Measurements from ENCODE around the gene UBE2G1.
A peak's percentile ranks its signal among the peaks of the same experiment; 100 is the strongest.
"Not testable (repeated sequence)": the region's sequence is repeated elsewhere in the genome, so short reads cannot be mapped to it uniquely, and the experiment has no call there.

UBE2G1 gene, protein sequence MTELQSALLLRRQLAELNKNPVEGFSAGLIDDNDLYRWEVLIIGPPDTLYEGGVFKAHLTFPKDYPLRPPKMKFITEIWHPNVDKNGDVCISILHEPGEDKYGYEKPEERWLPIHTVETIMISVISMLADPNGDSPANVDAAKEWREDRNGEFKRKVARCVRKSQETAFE

DNA sequence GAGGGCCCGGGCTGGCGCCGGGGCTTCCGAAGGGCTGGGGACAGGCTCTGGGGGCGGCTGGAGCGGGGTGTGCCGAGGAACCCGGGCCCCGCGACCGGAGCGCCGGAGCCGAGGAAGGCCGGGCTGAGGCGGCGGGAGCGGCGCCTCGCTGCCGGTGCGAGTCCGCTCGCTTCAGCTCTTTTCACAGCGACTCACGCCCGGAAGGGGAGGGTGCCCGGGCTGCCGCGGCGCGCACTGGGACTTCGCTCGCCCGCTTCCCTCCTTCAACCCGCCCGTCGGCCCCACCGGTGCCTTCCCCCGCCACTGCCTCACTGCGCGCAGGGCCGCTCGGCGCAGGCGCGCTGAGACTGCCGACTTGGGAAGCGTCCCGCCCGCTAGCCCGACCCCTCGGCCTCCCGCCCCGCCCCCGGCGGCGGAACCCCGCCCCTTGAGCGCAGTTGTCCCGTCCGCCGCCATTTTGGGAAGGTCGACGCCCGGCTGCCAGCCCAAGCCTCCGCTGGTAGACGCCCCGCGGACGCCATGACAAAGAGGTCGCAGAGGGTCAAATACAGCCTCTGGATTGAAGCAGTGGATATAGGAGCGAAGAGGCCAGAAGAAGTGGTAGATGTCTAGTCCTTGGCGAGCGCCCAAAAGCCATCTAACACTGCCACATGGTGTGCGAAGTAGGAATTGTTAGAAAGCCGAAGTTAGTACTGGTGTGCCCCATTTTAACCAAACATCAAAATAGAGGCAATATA, at the start of gene UBE2G1:
Gene UBE2G1, minus strand, starts transcription at position 349 of the 737 bp plus-strand sequence. CDS start 359 bp downstream, outside the sequence.
- peak; percentile 99 for DNase-seq

- DNase-seq: peak; percentile 89
Measured at GRCh38 chr17:4412933-4413831, 46.7 kb upstream of the UBE2G1 start.

GRCh38 chr17:4411201-4411600, 44.7 kb upstream of the UBE2G1 start:
- no peak for DNase-seq

DNA sequence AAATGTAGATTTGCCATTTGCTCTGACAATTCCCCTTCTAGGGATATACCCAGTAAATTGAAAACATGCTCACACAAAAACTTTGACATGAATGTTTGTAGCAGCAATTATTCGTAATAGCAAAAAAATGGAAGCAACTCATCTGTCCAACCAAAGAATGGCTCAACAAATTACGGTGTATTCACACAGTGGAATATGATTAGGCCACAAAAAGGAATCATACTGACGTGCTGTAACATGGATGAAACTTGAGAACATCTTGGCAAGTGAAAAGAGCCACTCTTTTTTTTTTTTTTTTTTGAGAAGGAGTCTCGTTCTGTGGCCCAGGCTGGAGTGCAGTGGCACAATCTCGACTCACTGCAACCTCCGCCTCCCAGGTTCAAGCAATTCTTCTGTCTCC, 43.2 kb upstream of the UBE2G1 start:
- no peak for DNase-seq

- no peak for DNase-seq
Measured at GRCh38 chr17:4407851-4408250, 41.4 kb upstream of the UBE2G1 start.

- DNase-seq: no peak
Measured at GRCh38 chr17:4407216-4407615, 40.7 kb upstream of the UBE2G1 start.

- DNase-seq: no peak
Measured at GRCh38 chr17:4406386-4406785, 39.9 kb upstream of the UBE2G1 start.

GRCh38 chr17:4405699-4406098, 39.2 kb upstream of the UBE2G1 start:
- no peak for DNase-seq

GRCh38 chr17:4405038-4405669, 38.7 kb upstream of the UBE2G1 start:
- no peak for DNase-seq

DNA sequence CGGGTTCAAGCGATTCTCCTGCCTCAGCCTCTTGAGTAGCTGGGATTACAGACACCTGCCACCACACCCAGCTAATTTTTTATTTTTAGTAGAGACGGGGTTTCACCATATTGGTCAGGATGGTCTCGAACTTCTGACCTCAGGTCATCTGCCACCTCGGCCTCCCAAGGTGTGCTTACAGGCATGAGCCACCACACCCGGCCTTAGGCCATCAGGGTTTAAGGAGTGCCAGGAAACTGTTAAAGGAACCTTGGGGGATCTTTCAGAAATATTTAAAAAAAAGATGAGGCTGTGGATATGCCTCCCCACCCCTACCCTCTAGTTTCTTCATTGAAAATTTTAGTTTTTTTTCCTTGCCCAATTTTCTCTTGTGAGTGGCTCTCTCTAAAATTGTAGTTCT, 31.4 kb upstream of the UBE2G1 start:
- DNase-seq: no peak

- DNase-seq: no peak
Measured at GRCh38 chr17:4395111-4395478, 28.6 kb upstream of the UBE2G1 start.

GRCh38 chr17:4394208-4395110, 28.0 kb upstream of the UBE2G1 start:
- DNase-seq: no peak

GRCh38 chr17:4393806-4394205, 27.3 kb upstream of the UBE2G1 start:
- no peak for DNase-seq

- no peak for DNase-seq
Measured at GRCh38 chr17:4389079-4389478, 22.6 kb upstream of the UBE2G1 start.

DNA sequence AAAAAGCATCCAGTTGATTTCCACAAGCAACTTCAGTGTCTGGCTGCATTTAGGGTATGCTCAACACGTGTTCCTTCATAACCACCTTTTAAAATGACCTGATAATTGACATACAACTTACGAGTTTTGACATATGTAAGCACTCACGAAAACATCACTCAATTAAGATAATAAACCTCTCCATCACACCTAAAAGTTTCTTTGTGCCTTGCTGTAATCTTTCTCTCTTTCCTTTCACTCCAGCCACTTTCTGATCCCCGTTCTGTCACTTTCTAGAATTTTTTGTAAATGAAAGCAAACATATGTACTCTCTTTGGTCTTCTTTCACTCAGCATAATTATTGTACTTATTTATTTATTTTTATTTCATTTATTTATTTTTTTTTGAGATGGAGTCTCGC, 20.7 kb upstream of the UBE2G1 start:
- no peak for DNase-seq

GRCh38 chr17:4386406-4386805, 19.9 kb upstream of the UBE2G1 start:
- DNase-seq: no peak

DNA sequence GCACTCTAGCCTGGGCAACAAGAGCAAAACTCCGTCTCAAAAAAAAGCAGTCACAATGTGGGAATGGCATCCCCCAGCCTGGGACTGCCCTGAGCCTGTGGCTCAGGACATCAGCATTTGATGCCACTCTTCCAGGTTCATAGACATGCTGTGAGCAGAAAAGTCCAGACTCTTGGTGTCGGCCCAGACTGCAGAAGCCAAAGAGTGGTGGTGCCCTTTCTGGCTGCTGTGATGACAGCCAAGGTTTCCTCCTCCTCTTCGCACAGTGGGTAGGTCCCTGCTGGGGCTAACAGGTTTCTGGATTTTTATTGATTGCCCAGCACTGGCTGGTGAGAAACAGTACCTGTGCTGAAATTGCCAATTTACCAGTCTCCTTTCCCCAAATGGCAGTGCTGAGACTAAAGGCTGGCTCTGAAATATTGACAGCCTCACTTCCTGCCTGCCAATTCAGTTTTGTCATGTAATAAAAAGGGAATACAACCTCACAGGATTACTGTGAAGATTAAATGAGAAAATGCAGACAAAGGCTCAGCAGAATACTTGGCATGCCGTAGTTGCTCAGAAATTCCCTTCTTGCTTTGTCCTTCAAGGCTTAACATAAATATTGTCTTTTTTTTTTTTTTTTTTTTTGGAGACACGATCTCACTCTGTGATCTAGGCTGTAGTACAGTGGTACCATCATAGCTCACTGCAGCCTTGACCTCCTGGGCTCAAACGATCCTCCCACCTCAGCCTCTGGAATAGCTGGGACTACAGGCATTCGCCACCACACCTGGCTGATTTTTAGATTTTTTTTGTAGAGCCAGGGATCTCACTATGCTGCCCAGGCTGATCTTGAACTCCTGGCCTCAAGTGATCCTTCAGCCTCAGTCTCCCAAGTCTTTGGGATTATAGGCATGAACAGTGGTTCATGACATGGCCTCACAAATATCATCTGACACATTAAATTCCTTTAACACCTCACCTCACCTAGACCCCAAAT, 15.5 kb upstream of the UBE2G1 start:
- no peak for DNase-seq

- no peak for DNase-seq
Measured at GRCh38 chr17:4378626-4379025, 12.2 kb upstream of the UBE2G1 start.

DNA sequence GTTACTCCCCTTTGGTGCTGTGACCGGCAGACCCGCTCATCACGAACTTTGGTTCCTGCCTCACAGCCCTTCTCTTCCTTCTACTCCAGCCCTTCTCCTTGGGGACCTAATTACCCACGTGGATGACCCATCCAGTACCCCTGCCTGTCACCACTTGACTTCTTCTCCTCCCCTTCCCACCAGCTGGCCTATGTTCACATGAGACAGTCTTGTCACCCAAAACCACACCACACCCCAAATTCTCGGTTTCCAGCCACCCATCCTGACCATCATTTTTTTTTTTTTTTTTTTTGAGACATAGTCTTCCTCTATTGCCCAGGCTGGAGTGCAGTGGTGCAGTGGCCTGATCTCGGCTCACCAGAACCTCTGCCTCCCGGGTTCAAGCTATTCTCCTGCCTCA, 10.8 kb upstream of the UBE2G1 start:
- not testable (repeated sequence) for DNase-seq

GRCh38 chr17:4375796-4376440, 9.4 kb upstream of the UBE2G1 start:
- DNase-seq: not testable (repeated sequence)

Data from stimulated activated CD4-positive, alpha-beta T cell treated with anti-CD3 and anti-CD28 coated beads, Interleukin-1b, Interleukin-23, amount 100 ng/mL, for 48 hours (primary cell).